Tibial nerve (tissue), 4 donors: ENCODE results near the gene PRUNE2.

Experiments used
- EP300 ChIP-seq, 2 donors: sonication (generic); formaldehyde crosslinking; IDR thresholded peaks; one replicate each; pipeline ENCODE4 v1.6.1; 2017; ENCODE audit warnings: antibody characterized with exemption in 2 of 2, mild to moderate bottlenecking in 1 of 2
- POLR2A ChIP-seq, 2 donors: fragments of 450-650 bp; IDR thresholded peaks; one replicate each; pipeline ENCODE4 v1.6.1; 2017; ENCODE audit warnings: antibody characterized with exemption in 2 of 2, mild to moderate bottlenecking in 2 of 2, moderate library complexity in 2 of 2
- TF ChIP-seq, protein P1 (sequence below), 5 experiments: fragments of 200-600 bp in 3 of 5; fragments of 450-650 bp in 2 of 5; sonication (generic) in 3 of 5; IDR thresholded peaks; one replicate each; pipeline ENCODE4 v1.5.1; 2016 to 2019; ENCODE audit warnings: antibody characterized with exemption in 5 of 5, mild to moderate bottlenecking in 3 of 5, moderate library complexity in 2 of 5

GRCh38 chr9:76893395-76893932 lies 12.4 kb downstream of the PRUNE2 start:
- TF ChIP-seq, protein P1, sequence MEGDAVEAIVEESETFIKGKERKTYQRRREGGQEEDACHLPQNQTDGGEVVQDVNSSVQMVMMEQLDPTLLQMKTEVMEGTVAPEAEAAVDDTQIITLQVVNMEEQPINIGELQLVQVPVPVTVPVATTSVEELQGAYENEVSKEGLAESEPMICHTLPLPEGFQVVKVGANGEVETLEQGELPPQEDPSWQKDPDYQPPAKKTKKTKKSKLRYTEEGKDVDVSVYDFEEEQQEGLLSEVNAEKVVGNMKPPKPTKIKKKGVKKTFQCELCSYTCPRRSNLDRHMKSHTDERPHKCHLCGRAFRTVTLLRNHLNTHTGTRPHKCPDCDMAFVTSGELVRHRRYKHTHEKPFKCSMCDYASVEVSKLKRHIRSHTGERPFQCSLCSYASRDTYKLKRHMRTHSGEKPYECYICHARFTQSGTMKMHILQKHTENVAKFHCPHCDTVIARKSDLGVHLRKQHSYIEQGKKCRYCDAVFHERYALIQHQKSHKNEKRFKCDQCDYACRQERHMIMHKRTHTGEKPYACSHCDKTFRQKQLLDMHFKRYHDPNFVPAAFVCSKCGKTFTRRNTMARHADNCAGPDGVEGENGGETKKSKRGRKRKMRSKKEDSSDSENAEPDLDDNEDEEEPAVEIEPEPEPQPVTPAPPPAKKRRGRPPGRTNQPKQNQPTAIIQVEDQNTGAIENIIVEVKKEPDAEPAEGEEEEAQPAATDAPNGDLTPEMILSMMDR (IDR thresholded peaks at IDR 0.05), result no peak
- no peak for TF ChIP-seq POLR2A (IDR thresholded peaks at IDR 0.05)
- peak in 1 of 2 donors; percentile 63 for TF ChIP-seq EP300 (IDR thresholded peaks at IDR 0.05)
